GM12878 (cell line): ENCODE measurements around the gene SNX8. TPM values are rescaled to one million over a fixed set of nuclear protein-coding genes. Genes with fewer than 3 reads are reported as not detected.

ENCODE experiments used
- CBX5 ChIP-seq: sonication (generic); IDR thresholded peaks from 2 replicates; pipeline ENCODE4 v1.6.1; 2016; ENCODE audit warnings: low read depth, moderate library complexity, mild to moderate bottlenecking, inconsistent platforms
- CHD4 ChIP-seq: fragments of 200-600 bp; sonication (generic); IDR thresholded peaks from 2 replicates; pipeline ENCODE4 v1.6.1; 2016; ENCODE audit warnings: mild to moderate bottlenecking
- GABPA ChIP-seq: IDR thresholded peaks from 2 replicates; pipeline ENCODE4 v1.6.1; 2014; ENCODE audit warnings: antibody characterized with exemption, low read depth, mild to moderate bottlenecking, inconsistent platforms
- JUND ChIP-seq: IDR thresholded peaks from 2 replicates; pipeline ENCODE4 v1.6.1; 2012; ENCODE audit warnings: low read depth, mild to moderate bottlenecking, low read length, improper control_type of control experiment, moderate library complexity
- KLF5 ChIP-seq: fragments of 450-650 bp; IDR thresholded peaks from 2 replicates; pipeline ENCODE4 v1.6.1; 2014; ENCODE audit warnings: mild to moderate bottlenecking; ENCODE audit not compliant: partially characterized antibody
- MTA3 ChIP-seq: IDR thresholded peaks from 2 replicates; pipeline ENCODE4 v1.6.1; 2012; ENCODE audit warnings: low read length, inconsistent platforms, borderline replicate concordance
- NR2C2 ChIP-seq: IDR thresholded peaks from 2 replicates; pipeline ENCODE4 v1.6.1; 2011; ENCODE audit warnings: borderline replicate concordance, low read depth; ENCODE audit not compliant: control insufficient read depth, insufficient read length
- PAX8 ChIP-seq: fragments of 450-650 bp; IDR thresholded peaks from 2 replicates; pipeline ENCODE4 v1.6.1; 2017; ENCODE audit warnings: mild to moderate bottlenecking, moderate library complexity
- POLR2AphosphoS2 ChIP-seq: IDR thresholded peaks from 2 replicates; pipeline ENCODE4 v1.6.1; 2011; ENCODE audit warnings: low read depth, mild to moderate bottlenecking, low read length, improper control_type of control experiment, moderate library complexity
- RAD21 ChIP-seq: IDR thresholded peaks from 2 replicates; pipeline ENCODE4 v1.6.1; 2011; ENCODE audit warnings: mild to moderate bottlenecking, low read depth, low read length, moderate library complexity; ENCODE audit not compliant: insufficient read depth
- RCOR1 ChIP-seq: conservative IDR thresholded peaks from 2 replicates; pipeline ENCODE4 v1.6.1; 2012; ENCODE audit warnings: low read depth, low read length, improper control_type of control experiment
- SMARCA5 ChIP-seq: fragments of 450-650 bp; IDR thresholded peaks from 2 replicates; pipeline ENCODE4 v1.6.1; 2017; ENCODE audit warnings: mild to moderate bottlenecking
- SMC3 ChIP-seq: IDR thresholded peaks from 2 replicates; pipeline ENCODE4 v1.6.1; 2011; ENCODE audit warnings: low read length, improper control_type of control experiment, borderline replicate concordance
- SP1 ChIP-seq: IDR thresholded peaks from one replicate; pipeline ENCODE4 v1.6.1; 2011; ENCODE audit warnings: low read depth, low read length
- SPI1 ChIP-seq: IDR thresholded peaks from 2 replicates; pipeline ENCODE4 v1.6.1; 2011; ENCODE audit warnings: low read depth, mild to moderate bottlenecking, low read length, moderate library complexity, borderline replicate concordance; ENCODE audit not compliant: insufficient read depth
- TAF1 ChIP-seq: IDR thresholded peaks from 2 replicates; pipeline ENCODE4 v1.6.1; 2011; ENCODE audit warnings: mild to moderate bottlenecking, low read depth, low read length, borderline replicate concordance
- ZNF622 ChIP-seq: fragments of 450-650 bp; IDR thresholded peaks from 2 replicates; pipeline ENCODE4 v1.6.1; 2017; ENCODE audit warnings: mild to moderate bottlenecking, inconsistent platforms
- polyA plus RNA-seq, 11 experiments: library from polyadenylated mRNA; depleted of rRNA in 4 of 11; unstranded in 6 of 11; stranded (reverse) in 5 of 11; fragments of >200 nt; fragmentation: Nextera tagmentation in 4 of 11; fragmentation: Illumina TruSeq in 1 of 11; extraction: Ambion mirVana in 4 of 11; extraction: Trizol in 1 of 11; gene quantifications; 1 replicate in 1 of 11; 2 replicates in 10 of 11; pipeline versions ENCODE4 v1.2.1 to v1.2.3, GENCODE V29; 2011 to 2016; ENCODE audit warnings: inconsistent platforms in 2 of 11, missing spikeins in 2 of 11, low read depth in 1 of 11
- total RNA-seq, 4 experiments: library from RNA; depleted of rRNA in 3 of 4; stranded (reverse); fragments of >200 nt in 3 of 4; fragmentation: Illumina TruSeq in 1 of 4; extraction: Trizol in 1 of 4; gene quantifications; 2 replicates each; pipeline versions ENCODE4 v1.2.1 to v1.2.3, GENCODE V29; 2013 to 2021
- TF ChIP-seq, protein P1 (sequence below): fragments of 450-650 bp; formaldehyde crosslinking; IDR thresholded peaks from 2 replicates; pipeline ENCODE4 v1.5.0; 2022; ENCODE audit warnings: mild to moderate bottlenecking, missing genetic modification characterization
- TF ChIP-seq, protein P2 (sequence below): fragments of 450-650 bp; IDR thresholded peaks from 2 replicates; pipeline ENCODE4 v1.6.1; 2017; ENCODE audit warnings: mild to moderate bottlenecking, low read depth, inconsistent platforms; ENCODE audit not compliant: poor library complexity, severe bottlenecking
- TF ChIP-seq, protein P3 (sequence below): IDR thresholded peaks from 2 replicates; pipeline ENCODE4 v1.6.1; 2011; ENCODE audit warnings: borderline replicate concordance, low read depth, mild to moderate bottlenecking, moderate library complexity, low read length; ENCODE audit not compliant: insufficient read depth, poor library complexity, severe bottlenecking
- TF ChIP-seq, protein P4 (sequence below): fragments of 450-650 bp; IDR thresholded peaks from 2 replicates; pipeline ENCODE4 v1.6.1; 2018; ENCODE audit warnings: mild to moderate bottlenecking, low read depth, moderate library complexity; ENCODE audit not compliant: partially characterized antibody

Gene SNX8
- total and polyA plus RNA-seq, 10 of the 15 experiments (the other 5 are each of a cell fraction or from before 2014, with no cell fraction given), result 6.4 to 210 (median 97.6) TPM

DNA sequence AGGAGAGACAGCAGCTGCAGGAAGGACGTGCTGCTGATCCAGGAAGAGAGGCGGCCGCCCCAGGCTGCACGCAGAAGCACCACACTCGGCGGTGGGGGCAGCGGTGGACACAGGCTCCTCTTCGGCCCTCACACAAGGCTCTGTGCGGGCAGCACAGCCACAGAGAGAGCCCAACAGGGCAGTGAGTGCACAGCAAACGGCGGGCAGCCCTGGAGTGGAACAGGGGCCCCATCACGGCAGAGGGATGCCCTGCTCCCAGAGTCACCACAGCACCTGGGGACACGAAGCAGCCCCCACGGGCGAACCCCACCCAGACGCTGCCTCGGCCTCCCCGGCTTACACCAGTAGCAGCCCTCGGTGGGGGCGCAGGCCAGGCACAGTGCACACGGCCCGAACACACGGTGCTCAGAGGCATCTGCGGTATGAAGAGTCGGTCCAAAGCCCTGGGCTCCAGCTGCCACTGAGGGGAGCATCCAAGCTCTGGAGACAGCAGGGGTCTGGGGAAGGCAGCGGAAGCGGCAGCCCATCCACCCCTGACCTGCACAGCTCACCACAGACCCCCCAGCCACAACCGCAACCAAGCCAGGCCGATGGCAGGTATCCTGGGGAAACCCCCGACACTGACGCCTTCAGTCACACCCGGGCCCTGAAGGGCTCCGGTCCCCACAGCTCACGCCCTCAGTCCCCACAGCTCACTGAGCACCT lies 55.4 kb downstream of the SNX8 start (continued):
- TF ChIP-seq KLF5, result no peak
- no peak for TF ChIP-seq CHD4
- TF ChIP-seq ZNF622, result no peak
- TF ChIP-seq MTA3, result no peak
- TF ChIP-seq JUND, result no peak
- no peak for TF ChIP-seq TAF1
- no peak for TF ChIP-seq CBX5
- TF ChIP-seq NR2C2, result no peak
- TF ChIP-seq, protein P1, sequence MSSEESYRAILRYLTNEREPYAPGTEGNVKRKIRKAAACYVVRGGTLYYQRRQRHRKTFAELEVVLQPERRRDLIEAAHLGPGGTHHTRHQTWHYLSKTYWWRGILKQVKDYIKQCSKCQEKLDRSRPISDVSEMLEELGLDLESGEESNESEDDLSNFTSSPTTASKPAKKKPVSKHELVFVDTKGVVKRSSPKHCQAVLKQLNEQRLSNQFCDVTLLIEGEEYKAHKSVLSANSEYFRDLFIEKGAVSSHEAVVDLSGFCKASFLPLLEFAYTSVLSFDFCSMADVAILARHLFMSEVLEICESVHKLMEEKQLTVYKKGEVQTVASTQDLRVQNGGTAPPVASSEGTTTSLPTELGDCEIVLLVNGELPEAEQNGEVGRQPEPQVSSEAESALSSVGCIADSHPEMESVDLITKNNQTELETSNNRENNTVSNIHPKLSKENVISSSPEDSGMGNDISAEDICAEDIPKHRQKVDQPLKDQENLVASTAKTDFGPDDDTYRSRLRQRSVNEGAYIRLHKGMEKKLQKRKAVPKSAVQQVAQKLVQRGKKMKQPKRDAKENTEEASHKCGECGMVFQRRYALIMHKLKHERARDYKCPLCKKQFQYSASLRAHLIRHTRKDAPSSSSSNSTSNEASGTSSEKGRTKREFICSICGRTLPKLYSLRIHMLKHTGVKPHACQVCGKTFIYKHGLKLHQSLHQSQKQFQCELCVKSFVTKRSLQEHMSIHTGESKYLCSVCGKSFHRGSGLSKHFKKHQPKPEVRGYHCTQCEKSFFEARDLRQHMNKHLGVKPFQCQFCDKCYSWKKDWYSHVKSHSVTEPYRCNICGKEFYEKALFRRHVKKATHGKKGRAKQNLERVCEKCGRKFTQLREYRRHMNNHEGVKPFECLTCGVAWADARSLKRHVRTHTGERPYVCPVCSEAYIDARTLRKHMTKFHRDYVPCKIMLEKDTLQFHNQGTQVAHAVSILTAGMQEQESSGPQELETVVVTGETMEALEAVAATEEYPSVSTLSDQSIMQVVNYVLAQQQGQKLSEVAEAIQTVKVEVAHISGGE (CRISPR knock-in tag), result no peak
- TF ChIP-seq RCOR1, result no peak
- TF ChIP-seq PAX8, result no peak
- TF ChIP-seq GABPA, result no peak
- TF ChIP-seq SMARCA5, result no peak; the same call in 1 of the 2 replicates
- TF ChIP-seq, protein P2, sequence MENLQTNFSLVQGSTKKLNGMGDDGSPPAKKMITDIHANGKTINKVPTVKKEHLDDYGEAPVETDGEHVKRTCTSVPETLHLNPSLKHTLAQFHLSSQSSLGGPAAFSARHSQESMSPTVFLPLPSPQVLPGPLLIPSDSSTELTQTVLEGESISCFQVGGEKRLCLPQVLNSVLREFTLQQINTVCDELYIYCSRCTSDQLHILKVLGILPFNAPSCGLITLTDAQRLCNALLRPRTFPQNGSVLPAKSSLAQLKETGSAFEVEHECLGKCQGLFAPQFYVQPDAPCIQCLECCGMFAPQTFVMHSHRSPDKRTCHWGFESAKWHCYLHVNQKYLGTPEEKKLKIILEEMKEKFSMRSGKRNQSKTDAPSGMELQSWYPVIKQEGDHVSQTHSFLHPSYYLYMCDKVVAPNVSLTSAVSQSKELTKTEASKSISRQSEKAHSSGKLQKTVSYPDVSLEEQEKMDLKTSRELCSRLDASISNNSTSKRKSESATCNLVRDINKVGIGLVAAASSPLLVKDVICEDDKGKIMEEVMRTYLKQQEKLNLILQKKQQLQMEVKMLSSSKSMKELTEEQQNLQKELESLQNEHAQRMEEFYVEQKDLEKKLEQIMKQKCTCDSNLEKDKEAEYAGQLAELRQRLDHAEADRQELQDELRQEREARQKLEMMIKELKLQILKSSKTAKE, result no peak
- TF ChIP-seq SPI1, result no peak
- TF ChIP-seq SP1, result no peak
- TF ChIP-seq RAD21, result no peak
- TF ChIP-seq SMC3, result no peak
- TF ChIP-seq, protein P3, sequence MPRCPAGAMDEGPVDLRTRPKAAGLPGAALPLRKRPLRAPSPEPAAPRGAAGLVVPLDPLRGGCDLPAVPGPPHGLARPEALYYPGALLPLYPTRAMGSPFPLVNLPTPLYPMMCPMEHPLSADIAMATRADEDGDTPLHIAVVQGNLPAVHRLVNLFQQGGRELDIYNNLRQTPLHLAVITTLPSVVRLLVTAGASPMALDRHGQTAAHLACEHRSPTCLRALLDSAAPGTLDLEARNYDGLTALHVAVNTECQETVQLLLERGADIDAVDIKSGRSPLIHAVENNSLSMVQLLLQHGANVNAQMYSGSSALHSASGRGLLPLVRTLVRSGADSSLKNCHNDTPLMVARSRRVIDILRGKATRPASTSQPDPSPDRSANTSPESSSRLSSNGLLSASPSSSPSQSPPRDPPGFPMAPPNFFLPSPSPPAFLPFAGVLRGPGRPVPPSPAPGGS, result no peak
- no peak for TF ChIP-seq POLR2AphosphoS2
- TF ChIP-seq, protein P4, sequence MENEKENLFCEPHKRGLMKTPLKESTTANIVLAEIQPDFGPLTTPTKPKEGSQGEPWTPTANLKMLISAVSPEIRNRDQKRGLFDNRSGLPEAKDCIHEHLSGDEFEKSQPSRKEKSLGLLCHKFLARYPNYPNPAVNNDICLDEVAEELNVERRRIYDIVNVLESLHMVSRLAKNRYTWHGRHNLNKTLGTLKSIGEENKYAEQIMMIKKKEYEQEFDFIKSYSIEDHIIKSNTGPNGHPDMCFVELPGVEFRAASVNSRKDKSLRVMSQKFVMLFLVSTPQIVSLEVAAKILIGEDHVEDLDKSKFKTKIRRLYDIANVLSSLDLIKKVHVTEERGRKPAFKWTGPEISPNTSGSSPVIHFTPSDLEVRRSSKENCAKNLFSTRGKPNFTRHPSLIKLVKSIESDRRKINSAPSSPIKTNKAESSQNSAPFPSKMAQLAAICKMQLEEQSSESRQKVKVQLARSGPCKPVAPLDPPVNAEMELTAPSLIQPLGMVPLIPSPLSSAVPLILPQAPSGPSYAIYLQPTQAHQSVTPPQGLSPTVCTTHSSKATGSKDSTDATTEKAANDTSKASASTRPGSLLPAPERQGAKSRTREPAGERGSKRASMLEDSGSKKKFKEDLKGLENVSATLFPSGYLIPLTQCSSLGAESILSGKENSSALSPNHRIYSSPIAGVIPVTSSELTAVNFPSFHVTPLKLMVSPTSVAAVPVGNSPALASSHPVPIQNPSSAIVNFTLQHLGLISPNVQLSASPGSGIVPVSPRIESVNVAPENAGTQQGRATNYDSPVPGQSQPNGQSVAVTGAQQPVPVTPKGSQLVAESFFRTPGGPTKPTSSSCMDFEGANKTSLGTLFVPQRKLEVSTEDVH, result no peak
